22Rv1 (cell line): ENCODE measurements around the gene RNF126.
"Not testable (repeated sequence)": the region's sequence is repeated elsewhere in the genome, so short reads cannot be mapped to it uniquely, and the experiment has no call there.

Source experiments
- H3K27ac ChIP-seq: fragments of 450-650 bp; 2 replicates; pipeline ENCODE4 v1.5.1; 2017
- ZFX ChIP-seq: fragments of 450-650 bp; IDR thresholded peaks from 2 replicates; pipeline ENCODE4 v1.6.1; 2017; ENCODE audit warnings: antibody characterized with exemption, borderline replicate concordance
- TF ChIP-seq, protein P1 (sequence below): fragments of 450-650 bp; IDR thresholded peaks from 2 replicates; pipeline ENCODE4 v1.5.1; 2017; ENCODE audit warnings: mild to moderate bottlenecking

Gene RNF126

GRCh38 chr19:703651-704446, 40.8 kb upstream of the RNF126 start:
- H3K27ac ChIP-seq, result no peak overlapping the region
- TF ChIP-seq, protein P1, sequence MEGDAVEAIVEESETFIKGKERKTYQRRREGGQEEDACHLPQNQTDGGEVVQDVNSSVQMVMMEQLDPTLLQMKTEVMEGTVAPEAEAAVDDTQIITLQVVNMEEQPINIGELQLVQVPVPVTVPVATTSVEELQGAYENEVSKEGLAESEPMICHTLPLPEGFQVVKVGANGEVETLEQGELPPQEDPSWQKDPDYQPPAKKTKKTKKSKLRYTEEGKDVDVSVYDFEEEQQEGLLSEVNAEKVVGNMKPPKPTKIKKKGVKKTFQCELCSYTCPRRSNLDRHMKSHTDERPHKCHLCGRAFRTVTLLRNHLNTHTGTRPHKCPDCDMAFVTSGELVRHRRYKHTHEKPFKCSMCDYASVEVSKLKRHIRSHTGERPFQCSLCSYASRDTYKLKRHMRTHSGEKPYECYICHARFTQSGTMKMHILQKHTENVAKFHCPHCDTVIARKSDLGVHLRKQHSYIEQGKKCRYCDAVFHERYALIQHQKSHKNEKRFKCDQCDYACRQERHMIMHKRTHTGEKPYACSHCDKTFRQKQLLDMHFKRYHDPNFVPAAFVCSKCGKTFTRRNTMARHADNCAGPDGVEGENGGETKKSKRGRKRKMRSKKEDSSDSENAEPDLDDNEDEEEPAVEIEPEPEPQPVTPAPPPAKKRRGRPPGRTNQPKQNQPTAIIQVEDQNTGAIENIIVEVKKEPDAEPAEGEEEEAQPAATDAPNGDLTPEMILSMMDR, result 0 out of 2 replicates have a peak, but pooled peaks have one; percentile 5
- no peak for TF ChIP-seq ZFX

- TF ChIP-seq, protein P1, result no peak
- no peak for TF ChIP-seq ZFX
- H3K27ac ChIP-seq, result no peak overlapping the region
Measured at GRCh38 chr19:703329-703650, 40.3 kb upstream of the RNF126 start.

GRCh38 chr19:702847-703246, 39.8 kb upstream of the RNF126 start:
- not testable (repeated sequence) for H3K27ac ChIP-seq

DNA sequence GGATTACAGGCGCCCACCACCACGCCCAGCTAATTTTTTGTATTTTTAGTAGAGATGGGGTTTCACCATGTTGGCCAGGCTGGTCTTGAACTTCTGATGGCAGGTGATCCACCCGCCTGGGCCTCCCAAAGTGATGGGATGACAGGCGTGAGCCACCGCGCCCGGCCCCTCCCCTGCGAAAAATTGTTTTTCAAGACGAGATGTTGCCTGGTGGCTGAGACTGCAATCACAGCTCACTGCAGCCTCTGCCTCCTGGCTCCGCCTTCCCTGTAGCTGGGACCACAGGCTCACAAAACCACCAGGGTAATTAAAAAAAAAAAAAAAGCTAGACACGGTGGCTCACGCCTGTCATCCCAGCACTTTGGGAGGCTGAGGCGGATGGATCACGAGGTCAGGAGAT, 36.9 kb upstream of the RNF126 start:
- not testable (repeated sequence) for H3K27ac ChIP-seq

- not testable (repeated sequence) for H3K27ac ChIP-seq
Measured at GRCh38 chr19:698529-698928, 35.5 kb upstream of the RNF126 start.

- H3K27ac ChIP-seq, result no peak within 1 kb of the TSS
Measured at GRCh38 chr19:695352-695949, 32.4 kb upstream of the RNF126 start, which contains the start of gene PRSS57. Gene PRSS57 (minus strand): TSS chr19:695452. CDS start chr19:695430, 22 bp downstream.

DNA sequence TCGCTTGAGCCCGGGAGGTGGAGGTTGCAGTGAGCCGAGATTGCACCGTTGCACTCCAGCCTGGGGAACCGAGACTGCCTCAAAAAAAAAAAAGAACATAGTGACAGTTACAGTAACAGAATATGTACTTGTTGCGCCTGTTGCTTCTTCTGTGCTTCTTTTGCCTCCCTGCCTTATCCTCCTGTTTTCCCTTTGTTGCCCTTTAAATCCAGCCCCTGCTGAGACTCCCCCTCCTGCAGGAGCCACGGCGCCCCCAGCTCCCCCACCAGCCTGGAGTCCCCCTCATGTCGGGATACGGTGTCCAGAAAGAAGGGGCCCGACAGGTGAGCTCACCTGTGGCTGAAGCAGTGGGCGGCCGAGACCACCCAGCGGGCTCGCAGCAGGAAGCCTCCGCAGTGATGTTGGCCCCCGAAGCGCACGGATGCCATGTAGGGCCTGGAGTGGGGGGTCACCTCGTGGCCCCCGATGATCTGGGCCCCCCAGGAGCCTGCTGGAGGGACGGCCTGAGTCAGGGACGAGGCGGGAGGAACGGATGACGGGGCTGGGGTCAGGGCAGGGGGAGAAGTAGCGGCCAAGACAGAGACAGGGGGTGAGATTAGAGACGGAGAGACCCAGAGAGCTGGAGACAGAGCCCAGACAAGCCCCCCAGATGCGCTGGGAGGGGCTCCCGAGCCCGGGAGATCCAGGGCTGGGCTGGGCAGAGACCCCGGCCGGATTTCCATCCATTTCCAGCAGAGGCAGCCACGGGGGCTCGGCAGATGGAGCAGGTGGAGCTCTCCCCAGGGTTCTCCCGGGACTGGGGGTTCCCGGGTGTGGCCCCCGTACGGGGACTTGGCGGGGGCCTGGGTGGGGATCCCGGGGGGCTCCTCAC, 31.7 kb upstream of the RNF126 start:
- TF ChIP-seq ZFX, result no peak
- TF ChIP-seq, protein P1, result no peak
- no peak overlapping the region for H3K27ac ChIP-seq

More at GRCh38 chr19:695352-695949, 32.4 kb upstream of the RNF126 start, which contains the start of gene PRSS57:
- TF ChIP-seq ZFX, result no peak
- TF ChIP-seq, protein P1, result no peak

DNA sequence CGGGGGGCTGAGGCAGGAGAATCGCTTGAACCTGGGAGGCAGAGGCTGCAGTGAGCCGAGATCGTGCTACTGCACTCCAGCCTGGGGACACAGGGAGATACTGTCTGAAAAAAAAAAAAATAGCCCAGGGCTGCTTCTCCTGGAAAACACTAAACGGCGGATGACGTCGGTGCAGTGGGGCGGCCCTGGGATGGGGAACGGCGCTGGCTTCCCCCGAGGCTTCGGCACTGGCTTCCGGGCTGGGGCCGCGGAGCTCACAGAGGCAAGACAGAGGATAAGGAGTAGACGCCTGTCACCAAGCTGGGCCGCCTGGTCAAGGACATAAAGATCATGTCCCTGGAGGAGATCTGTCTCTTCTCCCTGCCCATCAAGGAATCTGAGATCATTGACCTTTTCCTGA, 27.2 kb upstream of the RNF126 start:
- H3K27ac ChIP-seq, result no peak overlapping the region
- TF ChIP-seq, protein P1, result no peak
- no peak for TF ChIP-seq ZFX
